Astrocyte (in vitro differentiated cells and primary cell): ENCODE measurements around the gene TEKT5. TPM values are rescaled to one million over a fixed set of nuclear protein-coding genes. Genes with fewer than 3 reads are reported as not detected.
"Not testable (repeated sequence)": the region's sequence is repeated elsewhere in the genome, so short reads cannot be mapped to it uniquely, and the experiment has no call there.

Source experiments
- DNase-seq: peaks from one replicate; pipeline ENCODE4 v3.0.0-alpha.2; 2010; ENCODE audit warnings: low read depth
- FAIRE-seq: peaks from 2 replicates; lab custom pipeline; 2011; peaks lifted over from hg19 to GRCh38; lab: Jason Lieb, UNC
- H2AFZ ChIP-seq: 2 replicates; pipeline ENCODE4 v1.6.0; 2012; ENCODE audit warnings: low read depth, low read length, inconsistent platforms
- H3K27ac ChIP-seq: 2 replicates; pipeline ENCODE4 v1.5.1; 2011; ENCODE audit warnings: low read depth, low read length, inconsistent platforms
- H3K27me3 ChIP-seq: 2 replicates; pipeline ENCODE4 v1.6.0; 2011; ENCODE audit warnings: low read length, inconsistent platforms; ENCODE audit not compliant: insufficient read depth
- H3K36me3 ChIP-seq: 2 replicates; pipeline ENCODE4 v1.5.1; 2011; ENCODE audit warnings: low read length, inconsistent platforms; ENCODE audit not compliant: insufficient read depth
- H3K4me1 ChIP-seq: 2 replicates; pipeline ENCODE4 v1.5.1; 2011; ENCODE audit warnings: low read length, inconsistent platforms; ENCODE audit not compliant: insufficient read depth
- H3K4me2 ChIP-seq: 2 replicates; pipeline ENCODE4 v1.6.0; 2012; ENCODE audit warnings: low read length, inconsistent platforms
- H3K4me3 ChIP-seq: 2 replicates; pipeline ENCODE4 v1.5.1; 2011; ENCODE audit warnings: low read depth, mild to moderate bottlenecking, low read length, inconsistent platforms; ENCODE audit not compliant: insufficient read depth
- H3K79me2 ChIP-seq: 2 replicates; pipeline ENCODE4 v1.6.0; 2012; ENCODE audit warnings: mild to moderate bottlenecking, low read length, inconsistent platforms; ENCODE audit not compliant: insufficient read depth
- H3K9ac ChIP-seq: 2 replicates; pipeline ENCODE4 v1.6.0; 2012; ENCODE audit warnings: mild to moderate bottlenecking, low read length, inconsistent platforms
- H3K9me3 ChIP-seq: 2 replicates; pipeline ENCODE4 v1.5.1; 2012; ENCODE audit warnings: low read depth, mild to moderate bottlenecking, low read length, inconsistent platforms; ENCODE audit not compliant: insufficient read depth
- H4K20me1 ChIP-seq: 2 replicates; pipeline ENCODE4 v1.6.0; 2012; ENCODE audit warnings: low read length, inconsistent platforms; ENCODE audit not compliant: insufficient read depth
- H3K27ac Mint-ChIP-seq: one replicate; pipeline ENCODE4 v1.8.0; 2021; ENCODE audit warnings: mild to moderate bottlenecking, mixed read lengths; ENCODE audit not compliant: unreplicated experiment
- H3K27me3 Mint-ChIP-seq: one replicate; pipeline ENCODE4 v1.8.0; 2021; ENCODE audit warnings: low read depth, mixed read lengths; ENCODE audit not compliant: unreplicated experiment
- H3K36me3 Mint-ChIP-seq: one replicate; pipeline ENCODE4 v1.8.0; 2021; ENCODE audit warnings: low read depth, mixed read lengths; ENCODE audit not compliant: unreplicated experiment
- H3K4me1 Mint-ChIP-seq: one replicate; pipeline ENCODE4 v1.8.0; 2021; ENCODE audit warnings: low read depth, mixed read lengths; ENCODE audit not compliant: unreplicated experiment
- H3K4me3 Mint-ChIP-seq: one replicate; pipeline ENCODE4 v1.8.0; 2021; ENCODE audit warnings: mild to moderate bottlenecking, moderate library complexity, mixed read lengths; ENCODE audit not compliant: unreplicated experiment
- H3K9me3 Mint-ChIP-seq: one replicate; pipeline ENCODE4 v1.8.0; 2021; ENCODE audit warnings: mild to moderate bottlenecking, mixed read lengths; ENCODE audit not compliant: unreplicated experiment
- EZH2 ChIP-seq: IDR thresholded peaks from 2 replicates; pipeline ENCODE4 v1.6.1; 2012; ENCODE audit warnings: mild to moderate bottlenecking, low read length, inconsistent platforms; ENCODE audit not compliant: insufficient read depth
- total RNA-seq: library from RNA; stranded (reverse); gene quantifications from 2 replicates; pipeline ENCODE4 v1.2.1, GENCODE V29; 2021
- TF ChIP-seq, protein P1 (sequence below): IDR thresholded peaks from 2 replicates; pipeline ENCODE4 v1.5.1; 2011; ENCODE audit warnings: low read depth, mild to moderate bottlenecking, inconsistent platforms, low read length, moderate library complexity; ENCODE audit not compliant: insufficient read depth

The TEKT5 gene
- total RNA-seq, 1 donor from 2014 or later: not detected

- no peak for TF ChIP-seq EZH2
- TF ChIP-seq, protein P1, sequence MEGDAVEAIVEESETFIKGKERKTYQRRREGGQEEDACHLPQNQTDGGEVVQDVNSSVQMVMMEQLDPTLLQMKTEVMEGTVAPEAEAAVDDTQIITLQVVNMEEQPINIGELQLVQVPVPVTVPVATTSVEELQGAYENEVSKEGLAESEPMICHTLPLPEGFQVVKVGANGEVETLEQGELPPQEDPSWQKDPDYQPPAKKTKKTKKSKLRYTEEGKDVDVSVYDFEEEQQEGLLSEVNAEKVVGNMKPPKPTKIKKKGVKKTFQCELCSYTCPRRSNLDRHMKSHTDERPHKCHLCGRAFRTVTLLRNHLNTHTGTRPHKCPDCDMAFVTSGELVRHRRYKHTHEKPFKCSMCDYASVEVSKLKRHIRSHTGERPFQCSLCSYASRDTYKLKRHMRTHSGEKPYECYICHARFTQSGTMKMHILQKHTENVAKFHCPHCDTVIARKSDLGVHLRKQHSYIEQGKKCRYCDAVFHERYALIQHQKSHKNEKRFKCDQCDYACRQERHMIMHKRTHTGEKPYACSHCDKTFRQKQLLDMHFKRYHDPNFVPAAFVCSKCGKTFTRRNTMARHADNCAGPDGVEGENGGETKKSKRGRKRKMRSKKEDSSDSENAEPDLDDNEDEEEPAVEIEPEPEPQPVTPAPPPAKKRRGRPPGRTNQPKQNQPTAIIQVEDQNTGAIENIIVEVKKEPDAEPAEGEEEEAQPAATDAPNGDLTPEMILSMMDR: no peak
- no peaks in the 10 kb centered on the region for H3K9me3 Mint-ChIP-seq
- Histone ChIP-seq H3K79me2 (no peaks in the 10 kb centered on the region), H3K9ac (no peak overlapping the region), H2AFZ (no peak overlapping the region), H3K4me2 (no peak overlapping the region), H3K4me1 (no peaks in the 10 kb centered on the region), H3K36me3 (no peaks in the 10 kb centered on the region), H3K27me3 (peaks cover 5% of the 10 kb centered on the region), H3K9me3 (no peaks in the 10 kb centered on the region), H4K20me1 (no peaks in the 10 kb centered on the region), H3K27ac (no peak overlapping the region), H3K4me3 (no peak overlapping the region)
- H3K27ac Mint-ChIP-seq: no peak overlapping the region
- no peak overlapping the region for H3K4me3 Mint-ChIP-seq
- peaks cover 14% of the 10 kb centered on the region for H3K27me3 Mint-ChIP-seq
- H3K4me1 Mint-ChIP-seq: no peaks in the 10 kb centered on the region
- DNase-seq (no peak), FAIRE-seq (no peak)
- H3K36me3 Mint-ChIP-seq: no peaks in the 10 kb centered on the region
Measured at GRCh38 chr16:10679921-10680320, 14.8 kb downstream of the TEKT5 start.

DNA sequence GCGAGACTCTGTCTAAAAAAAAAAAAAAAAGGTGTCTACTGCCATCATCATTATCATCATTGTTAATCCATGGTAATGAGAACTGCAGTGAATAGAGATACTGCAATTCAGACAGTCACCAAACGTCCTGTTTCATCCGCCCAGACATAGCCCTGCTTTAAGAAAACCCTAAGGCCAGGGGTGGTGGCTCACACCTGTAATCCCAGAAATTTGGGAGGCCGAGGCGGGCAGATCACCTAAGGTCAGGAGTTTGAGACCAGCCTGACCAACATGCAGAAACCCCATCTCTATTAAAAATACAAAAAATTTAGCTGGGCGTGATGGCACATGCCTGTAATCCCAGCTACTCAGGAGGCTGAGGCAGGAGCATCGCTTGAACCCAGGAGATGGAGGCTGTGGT is 15.3 kb downstream of the TEKT5 start:
- not testable (repeated sequence) for H3K27me3 ChIP-seq, H3K4me3 Mint-ChIP-seq, FAIRE-seq, H3K36me3 Mint-ChIP-seq, H3K9me3 ChIP-seq, H3K4me2 ChIP-seq, DNase-seq, H3K4me1 ChIP-seq, H3K9ac ChIP-seq, H2AFZ ChIP-seq, H3K27ac Mint-ChIP-seq, H3K36me3 ChIP-seq, H3K4me3 ChIP-seq, H3K27ac ChIP-seq, H3K9me3 Mint-ChIP-seq, H4K20me1 ChIP-seq, H3K79me2 ChIP-seq, H3K4me1 Mint-ChIP-seq
- peaks cover 14% of the 10 kb centered on the region for H3K27me3 Mint-ChIP-seq

- no peaks in the 10 kb centered on the region for H3K9me3 Mint-ChIP-seq
- Histone ChIP-seq H3K27ac (no peak overlapping the region), H3K4me2 (no peak overlapping the region)
Measured at GRCh38 chr16:10678655-10679054, 16.1 kb downstream of the TEKT5 start.

More at GRCh38 chr16:10678655-10679054, 16.1 kb downstream of the TEKT5 start:
- Histone ChIP-seq H3K27me3 (peaks cover 5% of the 10 kb centered on the region), H3K79me2 (no peaks in the 10 kb centered on the region), H3K36me3 (no peaks in the 10 kb centered on the region), H2AFZ (no peak overlapping the region), H3K9ac (no peak overlapping the region), H4K20me1 (no peaks in the 10 kb centered on the region), H3K9me3 (no peaks in the 10 kb centered on the region), H3K4me1 (no peaks in the 10 kb centered on the region), H3K4me3 (no peak overlapping the region)
- Mint-ChIP-seq H3K4me3 (no peak overlapping the region), H3K36me3 (no peaks in the 10 kb centered on the region), H3K27ac (no peak overlapping the region), H3K27me3 (peaks cover 18% of the 10 kb centered on the region), H3K4me1 (no peaks in the 10 kb centered on the region)
- TF ChIP-seq, protein P1: no peak
- no peak for TF ChIP-seq EZH2
- FAIRE-seq (no peak), DNase-seq (no peak)
